NK-92 treated with Interleukin-12 subunit alpha and Interleukin-12 subunit beta, amount 100 ng/mL, for 24 hours (cell line): ENCODE data around the gene KCNMA1.

Experiments
- DNase-seq: peaks from one replicate; lab custom pipeline; 2025; lab: John Stamatoyannopoulos, UW

Gene KCNMA1

GRCh38 chr10:77079592-77080300 is 557.9 kb downstream of the KCNMA1 start:
- no peak for DNase-seq

GRCh38 chr10:77077316-77077945 is 560.2 kb downstream of the KCNMA1 start:
- no peak for DNase-seq

- no peak for DNase-seq
Observed at GRCh38 chr10:77075926-77076325, 561.7 kb downstream of the KCNMA1 start.

GRCh38 chr10:77074104-77074624 is 563.4 kb downstream of the KCNMA1 start:
- DNase-seq = no peak

GRCh38 chr10:77073663-77073960 is 564.0 kb downstream of the KCNMA1 start:
- no peak for DNase-seq

- no peak for DNase-seq
Observed at GRCh38 chr10:77072836-77073662, 564.6 kb downstream of the KCNMA1 start.

GRCh38 chr10:77072361-77072835 is 565.2 kb downstream of the KCNMA1 start:
- no peak for DNase-seq

GRCh38 chr10:77071956-77072355 is 565.7 kb downstream of the KCNMA1 start:
- no peak for DNase-seq

GRCh38 chr10:77071001-77071511 is 566.6 kb downstream of the KCNMA1 start:
- DNase-seq = no peak

GRCh38 chr10:77070346-77070745 is 567.3 kb downstream of the KCNMA1 start:
- no peak for DNase-seq

GRCh38 chr10:77068969-77069368 is 568.6 kb downstream of the KCNMA1 start:
- DNase-seq = no peak

- no peak for DNase-seq
Observed at GRCh38 chr10:77068272-77068671, 569.3 kb downstream of the KCNMA1 start.

GRCh38 chr10:77062381-77062780 is 575.2 kb downstream of the KCNMA1 start:
- no peak for DNase-seq

GRCh38 chr10:77060913-77061312 is 576.7 kb downstream of the KCNMA1 start:
- DNase-seq = no peak

- DNase-seq = no peak
Observed at GRCh38 chr10:77056650-77057049, 581.0 kb downstream of the KCNMA1 start.

- DNase-seq = no peak
Observed at GRCh38 chr10:77052593-77052992, 585.0 kb downstream of the KCNMA1 start.

GRCh38 chr10:77051837-77052236 is 585.8 kb downstream of the KCNMA1 start:
- DNase-seq = no peak

GRCh38 chr10:77049896-77050295 is 587.7 kb downstream of the KCNMA1 start:
- no peak for DNase-seq

- DNase-seq = no peak
Observed at GRCh38 chr10:77049146-77049545, 588.5 kb downstream of the KCNMA1 start.

GRCh38 chr10:77045085-77045484 is 592.5 kb downstream of the KCNMA1 start:
- no peak for DNase-seq

GRCh38 chr10:77043420-77043763 is 594.2 kb downstream of the KCNMA1 start:
- no peak for DNase-seq

- no peak for DNase-seq
Observed at GRCh38 chr10:77042706-77043419, 594.7 kb downstream of the KCNMA1 start.
